ENCODE measurements around the gene SLC44A2. TPM values are rescaled to one million over a fixed set of nuclear protein-coding genes. Genes with fewer than 3 reads are reported as not detected.

SLC44A2 gene
- total RNA-seq, 1 experiment from 2014 or later: 6.2 TPM

DNA sequence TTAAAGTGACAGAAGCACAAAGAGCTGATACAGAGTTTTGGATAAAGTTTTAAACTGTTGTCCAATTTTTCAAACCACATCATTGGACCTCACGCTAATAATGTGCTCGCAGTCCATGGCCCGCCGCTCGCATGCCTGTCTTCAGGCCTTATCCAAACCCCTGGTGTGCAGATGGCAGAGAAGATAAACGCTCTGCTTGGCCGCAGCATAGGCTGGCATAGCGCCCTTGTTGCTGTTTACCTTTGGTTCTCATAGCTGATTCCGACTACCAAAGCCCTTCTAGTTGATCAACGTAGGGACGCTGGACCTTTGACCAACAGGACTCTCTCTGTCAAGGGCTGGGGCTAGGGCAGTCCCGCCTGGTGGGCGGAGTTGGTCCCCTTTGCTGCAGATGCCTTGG, 52.4 kb downstream of the SLC44A2 start:
- no peak overlapping the region for H3K4me3 Mint-ChIP-seq (ENCODE audit: unreplicated experiment)
- H3K36me3 Mint-ChIP-seq (ENCODE audit: insufficient read depth, unreplicated experiment): peaks cover 98% of the 10 kb centered on the region
- intact Hi-C loops (cut with micrococcal nuclease): no loop called here
- no TSS peak for BruUV-seq (replicated peaks)
- DNase-seq (ENCODE audit: unreplicated experiment): no peak
- no peaks in the 10 kb centered on the region for H3K9me3 Mint-ChIP-seq (ENCODE audit: unreplicated experiment)
- H3K4me1 Mint-ChIP-seq (ENCODE audit: insufficient read depth, unreplicated experiment): peaks cover under 1% of the 10 kb centered on the region
- TF ChIP-seq, protein P1, sequence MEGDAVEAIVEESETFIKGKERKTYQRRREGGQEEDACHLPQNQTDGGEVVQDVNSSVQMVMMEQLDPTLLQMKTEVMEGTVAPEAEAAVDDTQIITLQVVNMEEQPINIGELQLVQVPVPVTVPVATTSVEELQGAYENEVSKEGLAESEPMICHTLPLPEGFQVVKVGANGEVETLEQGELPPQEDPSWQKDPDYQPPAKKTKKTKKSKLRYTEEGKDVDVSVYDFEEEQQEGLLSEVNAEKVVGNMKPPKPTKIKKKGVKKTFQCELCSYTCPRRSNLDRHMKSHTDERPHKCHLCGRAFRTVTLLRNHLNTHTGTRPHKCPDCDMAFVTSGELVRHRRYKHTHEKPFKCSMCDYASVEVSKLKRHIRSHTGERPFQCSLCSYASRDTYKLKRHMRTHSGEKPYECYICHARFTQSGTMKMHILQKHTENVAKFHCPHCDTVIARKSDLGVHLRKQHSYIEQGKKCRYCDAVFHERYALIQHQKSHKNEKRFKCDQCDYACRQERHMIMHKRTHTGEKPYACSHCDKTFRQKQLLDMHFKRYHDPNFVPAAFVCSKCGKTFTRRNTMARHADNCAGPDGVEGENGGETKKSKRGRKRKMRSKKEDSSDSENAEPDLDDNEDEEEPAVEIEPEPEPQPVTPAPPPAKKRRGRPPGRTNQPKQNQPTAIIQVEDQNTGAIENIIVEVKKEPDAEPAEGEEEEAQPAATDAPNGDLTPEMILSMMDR (IDR thresholded peaks at IDR 0.05; ENCODE audit: unreplicated experiment): no peak
- ChIA-PET POLR2A (interaction anchor here (0.6 kb wide), 1 partner anchor 18 kb away, joined by 3 read pairs; no protein-coding TSS in a partner anchor), CTCF (interaction anchor here (0.5 to 1.5 kb wide), 2 partner anchors 22 to 166 kb away, joined by 3 to 9 read pairs; no protein-coding TSS in a partner anchor)
- H3K27me3 Mint-ChIP-seq (ENCODE audit: insufficient read depth, unreplicated experiment): no peaks in the 10 kb centered on the region
- no peak overlapping the region for H3K27ac Mint-ChIP-seq (ENCODE audit: low read depth, unreplicated experiment)

DNA sequence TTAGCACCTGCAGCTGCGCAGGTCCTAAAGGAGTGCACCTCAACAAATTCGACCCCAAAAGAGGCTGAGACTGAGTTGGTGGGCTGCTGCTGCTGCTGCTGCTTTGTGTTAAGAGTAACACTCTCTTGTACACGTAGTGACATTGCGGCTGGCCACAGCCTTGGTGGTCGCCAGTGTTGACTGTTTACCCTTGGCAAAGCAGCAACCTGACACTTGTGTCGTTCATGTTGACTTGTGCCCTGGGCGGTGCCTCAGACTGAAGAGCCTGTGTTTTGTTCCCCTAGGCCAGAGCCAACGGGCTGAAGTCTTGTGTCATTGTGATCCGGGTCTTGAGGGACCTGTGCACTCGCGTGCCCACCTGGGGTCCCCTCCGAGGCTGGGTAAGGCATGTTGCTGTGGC, 53.5 kb downstream of the SLC44A2 start:
- Mint-ChIP-seq H3K4me3 (ENCODE audit: unreplicated experiment) (no peak overlapping the region), H3K9me3 (ENCODE audit: unreplicated experiment) (no peaks in the 10 kb centered on the region), H3K4me1 (ENCODE audit: insufficient read depth, unreplicated experiment) (no peaks in the 10 kb centered on the region), H3K27me3 (ENCODE audit: insufficient read depth, unreplicated experiment) (no peaks in the 10 kb centered on the region), H3K36me3 (ENCODE audit: insufficient read depth, unreplicated experiment) (peaks cover 98% of the 10 kb centered on the region), H3K27ac (ENCODE audit: low read depth, unreplicated experiment) (no peak overlapping the region)
- TF ChIP-seq, protein P1 (IDR thresholded peaks at IDR 0.05; ENCODE audit: unreplicated experiment): no peak
- no TSS peak for BruUV-seq (replicated peaks)
- intact Hi-C loops (cut with micrococcal nuclease): no loop called here
- ChIA-PET CTCF (no interaction called here), POLR2A (no interaction called here)
- no peak for DNase-seq (ENCODE audit: unreplicated experiment)

DNA sequence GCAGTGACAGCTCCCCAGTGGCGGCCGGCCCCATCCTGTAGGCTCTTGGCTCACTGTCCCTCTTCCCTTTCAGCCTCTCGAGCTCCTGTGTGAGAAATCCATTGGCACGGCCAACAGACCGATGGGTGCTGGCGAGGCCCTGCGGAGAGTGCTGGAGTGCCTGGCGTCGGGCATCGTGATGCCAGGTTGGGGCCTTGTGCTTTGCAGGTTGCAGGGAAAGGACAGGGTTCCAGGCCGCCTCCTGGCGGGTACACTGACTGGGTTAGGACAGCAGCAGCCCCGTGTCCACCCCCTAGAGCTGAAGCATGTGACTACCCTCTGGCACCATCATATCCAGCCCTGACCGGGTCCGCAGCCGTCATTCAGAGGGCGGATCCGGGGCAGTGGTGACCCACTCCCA, 54.4 kb downstream of the SLC44A2 start:
- no TSS peak for BruUV-seq (replicated peaks)
- Mint-ChIP-seq H3K4me1 (ENCODE audit: insufficient read depth, unreplicated experiment) (no peaks in the 10 kb centered on the region), H3K9me3 (ENCODE audit: unreplicated experiment) (no peaks in the 10 kb centered on the region), H3K27ac (ENCODE audit: low read depth, unreplicated experiment) (no peak overlapping the region), H3K4me3 (ENCODE audit: unreplicated experiment) (no peak overlapping the region), H3K36me3 (ENCODE audit: insufficient read depth, unreplicated experiment) (peaks cover 98% of the 10 kb centered on the region), H3K27me3 (ENCODE audit: insufficient read depth, unreplicated experiment) (no peaks in the 10 kb centered on the region)
- POLR2A ChIA-PET: no interaction called here
- intact Hi-C loops (cut with micrococcal nuclease): no loop called here
- no peak for DNase-seq (ENCODE audit: unreplicated experiment)
- TF ChIP-seq, protein P1 (IDR thresholded peaks at IDR 0.05; ENCODE audit: unreplicated experiment): no peak
- CTCF ChIA-PET: interaction anchor here (0.6 kb wide), 1 partner anchor 106 kb away, joined by 3 read pairs; no protein-coding TSS in a partner anchor

DNA sequence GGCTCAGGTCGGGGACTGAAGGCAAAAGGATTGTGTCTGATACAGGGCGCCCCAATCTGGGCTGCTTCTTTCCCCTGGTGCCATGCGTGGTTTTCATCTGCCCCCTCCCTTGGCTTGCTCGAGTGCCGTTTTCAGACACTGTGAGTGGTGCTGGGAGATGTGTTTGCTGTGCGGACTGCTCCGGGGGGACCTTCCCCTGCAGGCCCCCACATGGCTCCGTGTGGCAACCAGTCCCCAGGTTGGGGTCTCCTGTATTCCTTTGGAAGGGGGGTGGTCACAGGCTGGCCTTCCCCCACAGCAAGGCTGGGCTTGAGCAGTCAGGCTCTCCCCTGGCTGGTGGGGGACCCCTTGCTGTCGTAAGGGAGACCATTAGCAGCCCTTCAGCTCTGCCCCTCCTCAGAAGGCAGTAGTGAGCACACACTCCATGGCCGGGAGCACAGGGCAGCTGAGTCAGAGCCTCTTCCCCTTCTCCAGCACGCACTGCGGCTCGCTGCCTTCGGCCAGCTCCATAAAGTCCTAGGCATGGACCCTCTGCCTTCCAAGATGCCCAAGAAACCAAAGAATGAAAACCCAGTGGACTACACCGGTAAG, 55.3 kb downstream of the SLC44A2 start:
- Mint-ChIP-seq H3K4me1 (ENCODE audit: insufficient read depth, unreplicated experiment) (no peaks in the 10 kb centered on the region), H3K36me3 (ENCODE audit: insufficient read depth, unreplicated experiment) (peaks cover 97% of the 10 kb centered on the region), H3K27ac (ENCODE audit: low read depth, unreplicated experiment) (no peak overlapping the region), H3K4me3 (ENCODE audit: unreplicated experiment) (no peak overlapping the region), H3K9me3 (ENCODE audit: unreplicated experiment) (no peaks in the 10 kb centered on the region), H3K27me3 (ENCODE audit: insufficient read depth, unreplicated experiment) (no peaks in the 10 kb centered on the region)
- intact Hi-C loops (cut with micrococcal nuclease): no loop called here
- no TSS peak for BruUV-seq (replicated peaks)
- no peak for DNase-seq (ENCODE audit: unreplicated experiment)
- ChIA-PET CTCF (interaction anchor here (0.5 to 1.1 kb wide), 2 partner anchors 8 to 18 kb away, joined by 3 read pairs; no protein-coding TSS in a partner anchor), POLR2A (interaction anchor here (0.7 kb wide), 1 partner anchor 192 kb away, joined by 3 read pairs; no protein-coding TSS in a partner anchor)
- TF ChIP-seq, protein P1 (IDR thresholded peaks at IDR 0.05; ENCODE audit: unreplicated experiment): no peak

Data from MCF 10A (cell line).